GM18520 (cell line): Measurements from ENCODE around the gene CHEK2.
"Not testable (repeated sequence)": the region's sequence is repeated elsewhere in the genome, so short reads cannot be mapped to it uniquely, and the experiment has no call there.

Source experiments
- ATAC-seq: cut with Tn5 transposase; IDR thresholded peaks from one replicate; pipeline ENCODE4 v1.9.1; 2021; ENCODE audit not compliant: unreplicated experiment

Gene CHEK2

GRCh38 chr22:28693041-28693760 lies 48.4 kb downstream of the CHEK2 start:
- ATAC-seq = not testable (repeated sequence)

GRCh38 chr22:28689796-28690195 lies 51.8 kb downstream of the CHEK2 start:
- ATAC-seq = not testable (repeated sequence)

GRCh38 chr22:28682966-28683365 lies 58.7 kb downstream of the CHEK2 start:
- ATAC-seq = not testable (repeated sequence)

- ATAC-seq = not testable (repeated sequence)
Measured at GRCh38 chr22:28680813-28681490, 60.7 kb downstream of the CHEK2 start.

- ATAC-seq = not testable (repeated sequence)
Measured at GRCh38 chr22:28679611-28680287, 61.9 kb downstream of the CHEK2 start, which contains the start of gene TTC28. Gene TTC28, minus strand, starts transcription at chr22:28679840. Its CDS starts 117 bp downstream, at chr22:28679723.

GRCh38 chr22:28678778-28679610 lies 62.6 kb downstream of the CHEK2 start:
- not testable (repeated sequence) for ATAC-seq

- ATAC-seq = not testable (repeated sequence)
Measured at GRCh38 chr22:28678170-28678569, 63.5 kb downstream of the CHEK2 start.

GRCh38 chr22:28674121-28674563 lies 67.5 kb downstream of the CHEK2 start:
- ATAC-seq = no peak

GRCh38 chr22:28670756-28671155 lies 70.9 kb downstream of the CHEK2 start:
- ATAC-seq = no peak

GRCh38 chr22:28670161-28670560 lies 71.5 kb downstream of the CHEK2 start:
- no peak for ATAC-seq

GRCh38 chr22:28669387-28669786 lies 72.2 kb downstream of the CHEK2 start:
- no peak for ATAC-seq

GRCh38 chr22:28663569-28663942 lies 78.1 kb downstream of the CHEK2 start:
- not testable (repeated sequence) for ATAC-seq

- ATAC-seq = no peak
Measured at GRCh38 chr22:28658448-28658847, 83.2 kb downstream of the CHEK2 start.

GRCh38 chr22:28656181-28656580 lies 85.4 kb downstream of the CHEK2 start:
- no peak for ATAC-seq

- ATAC-seq = no peak
Measured at GRCh38 chr22:28650463-28650862, 91.2 kb downstream of the CHEK2 start.

GRCh38 chr22:28648792-28649191 lies 92.8 kb downstream of the CHEK2 start:
- no peak for ATAC-seq

- no peak for ATAC-seq
Measured at GRCh38 chr22:28647216-28647615, 94.4 kb downstream of the CHEK2 start.

GRCh38 chr22:28639321-28639720 lies 102.3 kb downstream of the CHEK2 start:
- ATAC-seq = no peak
